ENCODE results near the gene PGAP1.
A peak's percentile ranks its signal among the peaks of the same experiment; 100 is the strongest.

Gene PGAP1

DNA sequence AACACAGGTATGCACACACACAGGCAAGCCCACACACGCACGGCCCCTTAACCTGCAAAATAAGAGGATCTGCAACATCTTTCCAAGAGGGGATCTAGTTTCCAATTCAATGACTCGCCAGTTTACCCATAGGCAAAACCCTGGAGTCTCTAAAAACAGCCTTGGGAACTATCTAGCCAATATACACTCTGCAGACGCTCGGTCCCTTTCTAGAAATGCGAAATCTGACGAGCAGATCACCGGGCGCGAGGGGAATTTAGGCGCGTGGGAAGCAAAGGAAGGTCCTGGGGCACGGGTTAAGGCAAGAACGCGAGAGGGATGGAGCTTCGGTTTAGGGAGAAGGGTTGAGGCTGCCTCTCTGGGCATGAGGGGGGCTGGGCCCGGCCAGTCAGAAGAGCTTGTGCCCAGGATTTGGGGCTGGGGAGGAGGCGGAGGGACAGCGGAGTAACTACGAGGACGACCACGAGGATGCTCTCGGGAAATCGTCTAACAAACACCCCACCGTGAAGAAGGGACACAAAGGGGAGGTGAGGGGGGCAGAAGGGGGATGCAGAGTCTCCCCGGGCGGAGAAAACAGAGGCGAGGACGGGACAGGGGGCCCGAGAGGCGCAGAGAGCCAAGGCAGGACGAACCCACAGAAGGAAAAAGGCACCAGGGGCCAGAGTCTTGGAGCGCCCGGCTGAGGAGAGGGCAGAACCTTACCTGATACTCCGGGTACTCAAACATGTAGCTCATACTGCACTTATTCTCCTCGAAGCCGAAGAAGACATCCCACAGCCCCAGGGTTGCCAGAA, 542 bp downstream of the PGAP1 start:
- peak overlapping the region; percentile 37; the same call in 1 of the 2 replicates for H3K27ac ChIP-seq
- H3K4me1 ChIP-seq (ENCODE audit: low read depth, poor library complexity, severe bottlenecking), result peaks cover 26% of the 10 kb centered on the region
- H3K4me3 ChIP-seq (IDR thresholded peaks at IDR 0.05; ENCODE audit: insufficient read depth, low read depth, low read length), result peak overlapping the region; percentile 93
- no peaks in the 10 kb centered on the region for H4K20me1 ChIP-seq (ENCODE audit: insufficient read depth)
- TF ChIP-seq, protein P1, sequence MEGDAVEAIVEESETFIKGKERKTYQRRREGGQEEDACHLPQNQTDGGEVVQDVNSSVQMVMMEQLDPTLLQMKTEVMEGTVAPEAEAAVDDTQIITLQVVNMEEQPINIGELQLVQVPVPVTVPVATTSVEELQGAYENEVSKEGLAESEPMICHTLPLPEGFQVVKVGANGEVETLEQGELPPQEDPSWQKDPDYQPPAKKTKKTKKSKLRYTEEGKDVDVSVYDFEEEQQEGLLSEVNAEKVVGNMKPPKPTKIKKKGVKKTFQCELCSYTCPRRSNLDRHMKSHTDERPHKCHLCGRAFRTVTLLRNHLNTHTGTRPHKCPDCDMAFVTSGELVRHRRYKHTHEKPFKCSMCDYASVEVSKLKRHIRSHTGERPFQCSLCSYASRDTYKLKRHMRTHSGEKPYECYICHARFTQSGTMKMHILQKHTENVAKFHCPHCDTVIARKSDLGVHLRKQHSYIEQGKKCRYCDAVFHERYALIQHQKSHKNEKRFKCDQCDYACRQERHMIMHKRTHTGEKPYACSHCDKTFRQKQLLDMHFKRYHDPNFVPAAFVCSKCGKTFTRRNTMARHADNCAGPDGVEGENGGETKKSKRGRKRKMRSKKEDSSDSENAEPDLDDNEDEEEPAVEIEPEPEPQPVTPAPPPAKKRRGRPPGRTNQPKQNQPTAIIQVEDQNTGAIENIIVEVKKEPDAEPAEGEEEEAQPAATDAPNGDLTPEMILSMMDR (conservative IDR thresholded peaks at IDR 0.05; ENCODE audit: low read depth, low read length), result no peak
- peak overlapping the region; percentile 82 for H3K4me2 ChIP-seq
- no peaks in the 10 kb centered on the region for H3K36me3 ChIP-seq (ENCODE audit: insufficient read depth)
- no peaks in the 10 kb centered on the region for H3K27me3 ChIP-seq (ENCODE audit: insufficient read depth, low read depth)
- peaks cover 12% of the 10 kb centered on the region; the same call in 1 of the 2 replicates for H3K79me2 ChIP-seq (ENCODE audit: insufficient read depth, low read depth)
- peak overlapping the region; percentile 96 for H2AFZ ChIP-seq (ENCODE audit: low read depth)
- peak overlapping the region; percentile 66 for H3K9ac ChIP-seq

DNA sequence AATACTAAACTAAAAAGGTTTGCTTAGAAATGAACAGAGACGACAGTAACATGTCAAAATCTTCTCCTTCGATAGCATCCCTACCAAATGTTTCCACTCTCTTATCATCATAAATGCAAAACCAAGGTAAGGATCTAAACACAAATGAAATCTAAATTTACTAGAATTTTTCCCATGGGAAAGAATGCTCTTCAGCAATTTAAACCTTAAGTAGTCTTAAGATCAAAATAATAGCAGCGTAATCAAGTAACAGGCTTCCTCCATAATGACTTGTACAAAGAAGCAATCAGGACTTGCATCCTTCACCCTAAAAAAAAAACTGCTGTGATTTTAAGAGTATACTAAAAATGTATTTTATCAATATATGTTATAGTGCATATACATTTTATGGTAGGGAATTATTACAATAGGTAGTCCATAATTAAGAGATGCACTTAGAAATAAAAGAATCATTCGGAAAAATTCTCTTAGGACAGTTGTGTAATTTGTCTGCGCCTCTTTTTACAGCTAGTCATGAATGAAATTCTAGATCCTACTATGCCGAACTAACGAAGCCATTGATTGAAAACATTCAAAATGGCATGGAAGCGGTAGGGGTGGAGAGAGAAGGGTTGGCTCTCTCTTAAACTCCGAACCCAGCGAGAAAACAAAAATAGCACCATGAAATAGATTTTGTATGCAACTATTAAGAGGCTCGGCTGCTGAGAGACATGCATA, 1.3 kb downstream of the PGAP1 start:
- H3K4me3 ChIP-seq (IDR thresholded peaks at IDR 0.05; ENCODE audit: insufficient read depth, low read depth, low read length), result peak overlapping the region; percentile 93
- H2AFZ ChIP-seq (ENCODE audit: low read depth), result peak overlapping the region; percentile 96
- no peaks in the 10 kb centered on the region for H3K36me3 ChIP-seq (ENCODE audit: insufficient read depth)
- TF ChIP-seq, protein P1 (conservative IDR thresholded peaks at IDR 0.05; ENCODE audit: low read depth, low read length), result no peak
- no peak overlapping the region for H3K27ac ChIP-seq
- H4K20me1 ChIP-seq (ENCODE audit: insufficient read depth), result no peaks in the 10 kb centered on the region
- no peaks in the 10 kb centered on the region for H3K27me3 ChIP-seq (ENCODE audit: insufficient read depth, low read depth)
- peaks cover 12% of the 10 kb centered on the region; the same call in 1 of the 2 replicates for H3K79me2 ChIP-seq (ENCODE audit: insufficient read depth, low read depth)
- H3K9ac ChIP-seq, result peak overlapping the region; percentile 66
- peak overlapping the region; percentile 82 for H3K4me2 ChIP-seq
- peaks cover 26% of the 10 kb centered on the region for H3K4me1 ChIP-seq (ENCODE audit: low read depth, poor library complexity, severe bottlenecking)

DNA sequence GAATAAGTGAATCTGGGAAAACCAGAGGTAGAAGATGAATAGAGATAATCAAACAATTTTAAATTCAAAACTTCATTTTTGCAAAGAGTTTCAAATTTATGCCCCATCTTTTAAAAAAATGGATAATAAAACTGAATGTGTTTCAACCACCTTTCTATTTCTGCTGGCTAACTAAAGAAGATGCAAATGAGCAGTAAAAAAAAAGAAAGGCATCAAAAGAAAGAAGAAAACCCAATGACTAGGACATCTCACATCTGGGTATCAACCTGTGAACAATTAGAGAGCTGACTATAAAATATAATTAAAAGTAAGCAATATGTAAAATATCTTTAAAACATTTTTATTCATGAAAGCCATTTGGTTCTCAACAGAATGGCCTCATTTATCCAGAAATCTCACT, 2.5 kb downstream of the PGAP1 start:
- peak overlapping the region; percentile 82; the same call in 1 of the 2 replicates for H3K4me2 ChIP-seq
- no peak overlapping the region for H3K4me3 ChIP-seq (IDR thresholded peaks at IDR 0.05; ENCODE audit: insufficient read depth, low read depth, low read length)
- H3K27me3 ChIP-seq (ENCODE audit: insufficient read depth, low read depth), result no peaks in the 10 kb centered on the region
- H3K4me1 ChIP-seq (ENCODE audit: low read depth, poor library complexity, severe bottlenecking), result peaks cover 26% of the 10 kb centered on the region
- H3K9ac ChIP-seq, result no peak overlapping the region
- no peak overlapping the region for H3K27ac ChIP-seq
- no peaks in the 10 kb centered on the region for H4K20me1 ChIP-seq (ENCODE audit: insufficient read depth)
- H3K79me2 ChIP-seq (ENCODE audit: insufficient read depth, low read depth), result peaks cover 12% of the 10 kb centered on the region; the same call in 1 of the 2 replicates
- TF ChIP-seq, protein P1 (conservative IDR thresholded peaks at IDR 0.05; ENCODE audit: low read depth, low read length), result no peak
- H2AFZ ChIP-seq (ENCODE audit: low read depth), result no peak overlapping the region
- H3K36me3 ChIP-seq (ENCODE audit: insufficient read depth), result no peaks in the 10 kb centered on the region

DNA sequence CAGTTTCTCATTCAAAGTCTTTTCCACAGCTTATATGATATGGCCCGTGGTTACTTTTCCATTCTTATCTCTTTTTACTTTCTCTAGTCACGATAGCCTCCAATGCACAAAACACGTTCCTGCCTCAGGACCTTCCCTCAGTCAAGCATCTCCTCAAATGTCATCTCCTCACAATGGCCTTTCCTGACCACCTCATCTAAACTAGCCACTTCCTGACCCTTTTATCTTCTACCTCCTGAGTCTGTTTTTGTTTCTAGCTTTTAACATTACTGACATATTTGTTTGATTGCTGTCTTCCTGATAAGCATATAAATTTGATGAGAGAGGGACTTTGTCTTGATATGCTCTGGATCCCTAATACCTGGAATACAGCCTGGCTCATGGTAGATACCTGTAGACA, 7.6 kb downstream of the PGAP1 start:
- Histone ChIP-seq H3K27me3 (ENCODE audit: insufficient read depth, low read depth) (no peaks in the 10 kb centered on the region), H3K9ac (no peak overlapping the region), H3K27ac (no peak overlapping the region), H3K4me2 (no peak overlapping the region), H3K4me1 (ENCODE audit: low read depth, poor library complexity, severe bottlenecking) (peaks cover 2% of the 10 kb centered on the region), H3K4me3 (IDR thresholded peaks at IDR 0.05; ENCODE audit: insufficient read depth, low read depth, low read length) (no peak overlapping the region), H3K36me3 (ENCODE audit: insufficient read depth) (no peaks in the 10 kb centered on the region), H4K20me1 (ENCODE audit: insufficient read depth) (no peaks in the 10 kb centered on the region), H3K79me2 (ENCODE audit: insufficient read depth, low read depth) (no peaks in the 10 kb centered on the region; the same call in 1 of the 2 replicates), H2AFZ (ENCODE audit: low read depth) (no peak overlapping the region)
- TF ChIP-seq, protein P1 (conservative IDR thresholded peaks at IDR 0.05; ENCODE audit: low read depth, low read length), result no peak

Data from KMS-11 (cell line).